ENCODE data around the gene MAIP1. TPM values are rescaled to one million over a fixed set of nuclear protein-coding genes. Genes with fewer than 3 reads are reported as not detected.

Gene MAIP1
- total RNA-seq, 3 donors from 2014 or later: 17.0 to 27.4 (median 26.6) TPM

- intact Hi-C loops (cut with DNase I; ENCODE audit: low total_unique reads): no loop called here
- Histone ChIP-seq H3K4me3 (no peak overlapping the region), H3K36me3 (no peaks in the 10 kb centered on the region), H3K4me1 (no peaks in the 10 kb centered on the region), H3K27me3 (no peaks in the 10 kb centered on the region), H3K27ac (no peak overlapping the region), H3K9me3 (no peaks in the 10 kb centered on the region)
- DNase-seq (ENCODE audit: low spot score in 2 of 2): no peak
- TF ChIP-seq POLR2A (IDR thresholded peaks at IDR 0.05) (no peak), POLR2AphosphoS5 (IDR thresholded peaks at IDR 0.05) (no peak), CTCF (IDR thresholded peaks at IDR 0.05) (no peak)
Measured at GRCh38 chr2:199932312-199932855, 23.0 kb upstream of the MAIP1 start.

GRCh38 chr2:199933466-199933865 is 21.9 kb upstream of the MAIP1 start:
- DNase-seq (ENCODE audit: low spot score in 2 of 2): no peak
- no peak overlapping the region for H3K27ac ChIP-seq
- H3K9me3 ChIP-seq: no peaks in the 10 kb centered on the region
- no peaks in the 10 kb centered on the region for H3K4me1 ChIP-seq
- no peak overlapping the region for H3K4me3 ChIP-seq
- no peak for TF ChIP-seq POLR2AphosphoS5 (IDR thresholded peaks at IDR 0.05)
- TF ChIP-seq POLR2A (IDR thresholded peaks at IDR 0.05): no peak
- no peak for TF ChIP-seq CTCF (IDR thresholded peaks at IDR 0.05)
- intact Hi-C loops (cut with DNase I; ENCODE audit: low total_unique reads): no loop called here
- no peaks in the 10 kb centered on the region for H3K27me3 ChIP-seq
- no peaks in the 10 kb centered on the region for H3K36me3 ChIP-seq

GRCh38 chr2:199936554-199936953 is 18.8 kb upstream of the MAIP1 start:
- H3K4me3 ChIP-seq: no peak overlapping the region

GRCh38 chr2:199940373-199940772 is 15.0 kb upstream of the MAIP1 start:
- H3K36me3 ChIP-seq: no peaks in the 10 kb centered on the region
- H3K27me3 ChIP-seq: no peaks in the 10 kb centered on the region
- no peak overlapping the region for H3K4me3 ChIP-seq
- DNase-seq (ENCODE audit: low spot score in 2 of 2): no peak
- no peaks in the 10 kb centered on the region for H3K9me3 ChIP-seq
- no peak overlapping the region for H3K27ac ChIP-seq
- no peaks in the 10 kb centered on the region for H3K4me1 ChIP-seq
- intact Hi-C loops (cut with DNase I; ENCODE audit: low total_unique reads): no loop called here
- no peak for TF ChIP-seq POLR2AphosphoS5 (IDR thresholded peaks at IDR 0.05)

More at GRCh38 chr2:199936554-199936953, 18.8 kb upstream of the MAIP1 start:
- no peaks in the 10 kb centered on the region for H3K36me3 ChIP-seq
- H3K9me3 ChIP-seq: no peaks in the 10 kb centered on the region
- H3K27ac ChIP-seq: no peak overlapping the region
- no peaks in the 10 kb centered on the region for H3K4me1 ChIP-seq
- DNase-seq (ENCODE audit: low spot score in 2 of 2): no peak
- no peaks in the 10 kb centered on the region for H3K27me3 ChIP-seq
- intact Hi-C loops (cut with DNase I; ENCODE audit: low total_unique reads): no loop called here
- TF ChIP-seq POLR2A (IDR thresholded peaks at IDR 0.05) (no peak), POLR2AphosphoS5 (IDR thresholded peaks at IDR 0.05) (no peak), CTCF (IDR thresholded peaks at IDR 0.05) (no peak)

- Histone ChIP-seq H3K4me3 (no peak overlapping the region), H3K4me1 (no peaks in the 10 kb centered on the region), H3K36me3 (peaks cover 4% of the 10 kb centered on the region), H3K9me3 (no peaks in the 10 kb centered on the region), H3K27me3 (no peaks in the 10 kb centered on the region), H3K27ac (no peak overlapping the region)
- intact Hi-C loops (cut with DNase I; ENCODE audit: low total_unique reads): no loop called here
- no peak for DNase-seq (ENCODE audit: low spot score in 2 of 2)
- no peak for TF ChIP-seq POLR2AphosphoS5 (IDR thresholded peaks at IDR 0.05)
- no peak for TF ChIP-seq CTCF (IDR thresholded peaks at IDR 0.05)
- no peak for TF ChIP-seq POLR2A (IDR thresholded peaks at IDR 0.05)
Measured at GRCh38 chr2:199943373-199943772, 12.0 kb upstream of the MAIP1 start.

- no peaks in the 10 kb centered on the region for H3K27me3 ChIP-seq
- DNase-seq (ENCODE audit: low spot score in 2 of 2): no peak
- no peak overlapping the region for H3K27ac ChIP-seq
- peaks cover 4% of the 10 kb centered on the region for H3K36me3 ChIP-seq
- H3K4me1 ChIP-seq: no peaks in the 10 kb centered on the region
- no peak overlapping the region for H3K4me3 ChIP-seq
- no peaks in the 10 kb centered on the region for H3K9me3 ChIP-seq
- intact Hi-C loops (cut with DNase I; ENCODE audit: low total_unique reads): no loop called here
- TF ChIP-seq CTCF (IDR thresholded peaks at IDR 0.05) (no peak), POLR2AphosphoS5 (IDR thresholded peaks at IDR 0.05) (no peak), POLR2A (IDR thresholded peaks at IDR 0.05) (no peak)
Measured at GRCh38 chr2:199946196-199946595, 9.2 kb upstream of the MAIP1 start.
